ENCODE results near the gene SLC34A1.

The SLC34A1 gene

DNA sequence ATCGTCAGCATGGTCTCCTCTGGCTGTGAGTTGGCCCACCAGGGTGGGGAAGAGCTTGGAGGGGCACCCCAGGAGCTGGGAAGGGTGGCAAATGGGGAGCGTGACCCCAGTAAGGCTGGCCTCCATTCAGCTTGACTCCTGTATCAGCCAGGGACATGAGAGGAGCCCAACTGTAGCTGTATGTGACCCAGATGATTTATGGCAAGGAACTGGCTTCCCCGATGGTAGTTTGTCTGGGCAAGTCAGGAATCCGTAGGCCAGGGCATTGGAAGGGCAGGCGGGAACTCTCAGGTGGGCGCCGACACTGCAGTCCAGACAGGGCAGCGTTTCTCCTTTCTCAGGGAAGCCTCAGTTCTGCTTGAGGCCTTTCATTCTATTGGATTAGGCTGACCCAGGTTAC lies 2.3 kb downstream of the SLC34A1 start:
- Histone ChIP-seq H3K36me3 (ENCODE audit: control insufficient read depth, insufficient read depth, low read length) (no peaks in the 10 kb centered on the region), H3K27me3 (replicated peaks; ENCODE audit: control insufficient read depth, insufficient read depth, low read length, poor library complexity, severe bottlenecking) (no peaks in the 10 kb centered on the region), H3K4me3 (ENCODE audit: insufficient read depth, low read depth, low read length, poor library complexity, severe bottlenecking) (no peak overlapping the region), H3K4me1 (ENCODE audit: control insufficient read depth, insufficient read depth, low read length, poor library complexity, severe bottlenecking) (peaks cover 45% of the 10 kb centered on the region), H3K27ac (ENCODE audit: insufficient read depth, low read length, poor library complexity, severe bottlenecking) (no peak overlapping the region), H3K9me3 (ENCODE audit: control insufficient read depth, low read length) (no peaks in the 10 kb centered on the region)
- no peak for DNase-seq

DNA sequence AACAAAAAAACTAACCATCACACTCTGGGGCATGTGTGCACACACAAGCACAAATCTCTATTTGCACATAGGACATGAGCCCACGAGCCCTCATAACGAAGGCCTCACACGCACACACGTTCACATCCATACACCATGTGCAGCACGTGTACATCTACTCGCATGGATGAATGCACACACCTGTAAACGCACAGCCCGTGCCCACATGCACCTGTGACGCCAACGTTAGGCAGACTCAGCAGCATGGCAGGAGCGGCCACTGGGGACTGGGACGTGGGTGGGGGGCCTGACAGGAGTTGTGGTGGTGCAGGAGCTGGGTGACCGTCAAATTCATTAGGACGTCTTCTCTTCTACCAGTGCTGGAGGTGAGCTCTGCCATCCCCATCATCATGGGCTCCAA lies 3.2 kb downstream of the SLC34A1 start:
- Histone ChIP-seq H3K27me3 (replicated peaks; ENCODE audit: control insufficient read depth, insufficient read depth, low read length, poor library complexity, severe bottlenecking) (no peaks in the 10 kb centered on the region), H3K4me3 (ENCODE audit: insufficient read depth, low read depth, low read length, poor library complexity, severe bottlenecking) (no peak overlapping the region), H3K4me1 (ENCODE audit: control insufficient read depth, insufficient read depth, low read length, poor library complexity, severe bottlenecking) (peaks cover 45% of the 10 kb centered on the region), H3K9me3 (ENCODE audit: control insufficient read depth, low read length) (no peaks in the 10 kb centered on the region), H3K36me3 (ENCODE audit: control insufficient read depth, insufficient read depth, low read length) (no peaks in the 10 kb centered on the region), H3K27ac (ENCODE audit: insufficient read depth, low read length, poor library complexity, severe bottlenecking) (no peak overlapping the region)
- DNase-seq, result no peak

DNA sequence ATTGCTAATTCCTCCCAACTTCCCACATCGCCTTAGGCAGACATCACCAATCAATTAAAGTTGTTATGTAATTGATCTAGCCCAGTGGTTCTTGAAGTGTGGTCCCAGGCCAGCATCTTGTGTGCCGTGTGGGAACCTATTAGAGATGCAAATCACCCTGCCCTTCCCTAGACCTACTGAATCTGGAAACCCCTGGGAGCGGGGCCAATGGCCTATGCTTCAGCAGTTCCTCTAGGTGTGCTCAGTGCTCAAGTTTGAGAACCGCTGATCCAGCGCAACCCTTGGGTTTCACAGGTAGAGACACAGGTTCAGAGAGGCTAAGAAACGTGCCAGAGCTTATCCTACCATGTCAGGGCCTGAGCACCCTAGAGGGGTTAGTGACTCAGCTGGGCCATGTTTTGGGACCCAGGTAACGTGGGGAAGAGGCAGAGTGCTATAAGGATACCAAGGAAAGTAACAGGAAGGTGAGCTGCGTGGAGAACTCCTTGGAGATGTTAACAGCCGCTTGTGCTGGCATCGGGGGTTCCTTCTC lies 4.4 kb downstream of the SLC34A1 start:
- Histone ChIP-seq H3K9me3 (ENCODE audit: control insufficient read depth, low read length) (no peaks in the 10 kb centered on the region), H3K36me3 (ENCODE audit: control insufficient read depth, insufficient read depth, low read length) (no peaks in the 10 kb centered on the region), H3K27ac (ENCODE audit: insufficient read depth, low read length, poor library complexity, severe bottlenecking) (peak overlapping the region; percentile 85), H3K27me3 (replicated peaks; ENCODE audit: control insufficient read depth, insufficient read depth, low read length, poor library complexity, severe bottlenecking) (no peaks in the 10 kb centered on the region), H3K4me3 (ENCODE audit: insufficient read depth, low read depth, low read length, poor library complexity, severe bottlenecking) (peak overlapping the region; percentile 7), H3K4me1 (ENCODE audit: control insufficient read depth, insufficient read depth, low read length, poor library complexity, severe bottlenecking) (peaks cover 41% of the 10 kb centered on the region)
- DNase-seq, result no peak

DNA sequence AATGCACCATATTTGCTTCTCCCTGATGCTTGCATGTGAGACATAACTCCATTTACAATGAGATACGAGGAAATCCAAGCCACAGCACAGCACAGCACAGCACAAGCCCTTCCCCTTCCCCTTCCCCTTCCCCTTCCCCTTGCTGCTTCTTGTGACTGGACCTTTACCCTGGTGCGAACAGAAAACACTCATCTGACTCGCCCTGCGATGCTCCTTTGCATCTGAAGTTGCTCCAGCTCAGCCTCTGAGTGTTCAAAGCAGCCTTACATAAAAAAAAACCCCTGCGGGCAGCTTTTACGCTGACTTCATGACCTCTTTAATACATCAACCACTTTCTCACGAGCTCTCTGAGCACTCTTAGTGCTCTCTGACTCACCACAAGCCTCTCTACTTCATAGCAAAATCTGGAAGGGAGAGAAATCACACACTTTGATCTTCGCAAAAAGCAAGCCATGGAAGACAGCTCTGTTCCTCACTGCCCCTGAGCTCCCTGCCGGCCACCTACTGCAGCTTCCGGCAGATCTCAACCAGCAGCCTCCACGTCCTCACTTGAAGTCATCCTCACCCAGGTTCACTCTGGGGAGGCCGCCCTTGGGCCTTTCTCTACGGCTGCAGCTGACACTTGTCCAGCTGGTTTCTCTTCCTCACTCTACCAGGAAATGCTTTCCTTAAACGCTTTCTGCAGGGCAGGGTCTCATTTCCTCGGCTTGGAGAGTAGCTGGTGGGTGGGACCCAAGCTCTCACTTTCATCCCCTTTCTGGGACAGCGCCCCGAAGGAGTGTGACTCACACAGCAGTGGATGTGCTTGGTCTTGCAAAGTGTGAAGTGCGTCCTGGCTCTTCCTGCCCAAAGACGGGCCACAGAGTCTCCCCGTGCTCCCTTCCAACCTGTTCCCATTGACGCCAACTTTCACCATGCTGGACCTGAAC lies 5.3 kb downstream of the SLC34A1 start:
- Histone ChIP-seq H3K27me3 (replicated peaks; ENCODE audit: control insufficient read depth, insufficient read depth, low read length, poor library complexity, severe bottlenecking) (no peaks in the 10 kb centered on the region), H3K4me1 (ENCODE audit: control insufficient read depth, insufficient read depth, low read length, poor library complexity, severe bottlenecking) (peaks cover 41% of the 10 kb centered on the region)
- DNase-seq, result peak; percentile 35 to 66 (median 57)

DNA sequence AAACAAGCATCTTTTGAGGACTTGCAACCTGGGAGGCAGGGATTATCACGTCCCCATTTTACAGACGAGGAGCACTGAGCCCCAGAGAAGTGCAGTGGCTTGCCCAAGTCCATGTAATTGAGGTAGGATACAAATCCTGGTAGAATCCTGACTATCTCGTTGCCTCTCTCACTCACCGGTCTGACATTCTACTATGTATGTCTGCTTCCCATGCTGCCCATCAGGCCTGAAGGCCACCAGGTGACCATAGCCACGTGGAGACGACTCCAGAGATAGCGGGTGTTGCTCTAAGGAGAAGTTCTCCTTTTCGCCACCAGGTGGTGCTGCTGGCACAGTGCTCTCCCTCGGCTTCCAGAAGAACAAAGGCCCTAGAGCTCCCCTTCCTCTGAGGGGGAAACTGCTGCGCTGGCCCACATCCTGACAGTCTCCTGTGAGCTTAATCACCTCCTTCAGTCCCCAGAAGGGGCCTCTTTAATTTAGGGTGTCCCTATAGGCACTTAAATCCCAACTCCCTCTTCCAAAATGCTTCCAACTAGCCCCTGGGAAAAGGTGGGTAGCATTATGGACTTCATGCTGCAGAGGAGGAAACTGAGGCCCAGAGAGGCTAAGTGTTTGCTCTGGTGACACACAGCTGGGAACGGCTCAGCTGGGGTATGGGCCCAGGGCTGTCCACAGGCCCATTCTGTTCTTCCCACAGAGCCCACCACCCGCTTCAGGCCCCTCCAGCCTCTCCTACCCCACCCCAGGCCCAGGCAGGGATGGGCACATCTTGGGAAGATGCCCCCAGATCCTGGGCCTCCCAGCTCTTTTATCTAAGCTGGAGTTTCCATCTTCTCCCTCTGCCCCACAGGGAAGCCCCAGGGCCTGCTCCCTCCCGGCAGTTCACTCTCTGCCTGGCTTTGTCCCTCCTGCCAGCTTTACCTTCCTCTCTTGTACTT lies 6.4 kb downstream of the SLC34A1 start:
- Histone ChIP-seq H3K27ac (ENCODE audit: insufficient read depth, low read length, poor library complexity, severe bottlenecking) (peak overlapping the region; percentile 85), H3K36me3 (ENCODE audit: control insufficient read depth, insufficient read depth, low read length) (no peaks in the 10 kb centered on the region), H3K27me3 (replicated peaks; ENCODE audit: control insufficient read depth, insufficient read depth, low read length, poor library complexity, severe bottlenecking) (no peaks in the 10 kb centered on the region), H3K4me3 (ENCODE audit: insufficient read depth, low read depth, low read length, poor library complexity, severe bottlenecking) (peak overlapping the region; percentile 31), H3K9me3 (ENCODE audit: control insufficient read depth, low read length) (no peaks in the 10 kb centered on the region), H3K4me1 (ENCODE audit: control insufficient read depth, insufficient read depth, low read length, poor library complexity, severe bottlenecking) (peaks cover 36% of the 10 kb centered on the region)
- DNase-seq, result peak; percentile 74 to 80 (median 76)

More for the DNA sequence above, 5.3 kb downstream of the SLC34A1 start:
- Histone ChIP-seq H3K9me3 (ENCODE audit: control insufficient read depth, low read length) (no peaks in the 10 kb centered on the region), H3K36me3 (ENCODE audit: control insufficient read depth, insufficient read depth, low read length) (no peaks in the 10 kb centered on the region), H3K4me3 (ENCODE audit: insufficient read depth, low read depth, low read length, poor library complexity, severe bottlenecking) (peak overlapping the region; percentile 31), H3K27ac (ENCODE audit: insufficient read depth, low read length, poor library complexity, severe bottlenecking) (peak overlapping the region; percentile 85)

DNA sequence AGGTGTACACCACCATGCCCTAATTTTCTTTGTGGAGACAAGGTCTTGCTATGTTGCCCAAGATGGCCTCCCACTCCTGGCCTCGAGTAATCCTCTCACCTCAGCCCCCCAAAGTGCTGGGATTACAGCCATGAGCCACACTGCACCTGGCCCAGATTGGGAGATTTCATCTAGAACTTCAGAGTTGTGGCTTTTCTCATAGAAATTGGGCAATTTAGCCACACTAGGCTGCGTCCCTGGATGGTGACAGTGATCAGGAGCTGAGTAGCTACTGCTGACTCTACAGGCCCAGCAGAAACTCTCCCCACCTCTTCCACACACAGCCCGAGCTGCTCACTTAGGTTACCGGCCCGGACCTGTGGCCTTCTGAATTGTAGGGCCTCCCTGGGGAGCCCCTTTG lies 8.5 kb downstream of the SLC34A1 start:
- DNase-seq, result no peak

DNA sequence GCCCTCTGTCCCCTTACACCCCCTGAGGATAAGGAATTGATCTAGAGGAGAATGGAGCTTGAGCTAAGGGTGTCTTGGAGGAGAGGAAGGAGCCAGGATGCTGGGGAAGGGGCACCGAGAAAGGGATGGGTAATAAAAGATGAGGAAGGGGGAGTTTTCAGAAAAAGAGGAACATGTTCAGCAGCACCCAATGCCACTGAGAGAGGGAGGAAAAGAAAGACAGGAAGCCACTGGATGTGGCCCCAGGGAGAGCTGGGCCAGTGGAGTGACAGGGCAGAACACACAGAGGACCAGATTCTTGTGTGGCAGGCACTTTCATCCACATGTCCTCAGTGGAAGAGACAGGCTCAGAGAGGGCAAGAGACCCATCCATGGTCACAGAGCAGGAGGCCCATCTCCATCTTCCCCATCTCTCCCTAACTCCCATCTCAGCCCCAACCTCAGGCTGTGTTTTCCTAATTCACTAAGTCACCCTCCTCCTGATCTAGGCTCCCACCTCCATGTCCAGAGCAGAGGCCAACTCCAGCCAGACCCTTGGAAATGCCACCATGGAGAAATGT lies 9.1 kb downstream of the SLC34A1 start:
- H3K4me3 ChIP-seq (ENCODE audit: insufficient read depth, low read depth, low read length, poor library complexity, severe bottlenecking), result no peak overlapping the region
- no peak overlapping the region for H3K27ac ChIP-seq (ENCODE audit: insufficient read depth, low read length, poor library complexity, severe bottlenecking)
- H3K4me1 ChIP-seq (ENCODE audit: control insufficient read depth, insufficient read depth, low read length, poor library complexity, severe bottlenecking), result peaks cover 26% of the 10 kb centered on the region
- DNase-seq, result no peak
- no peaks in the 10 kb centered on the region for H3K27me3 ChIP-seq (replicated peaks; ENCODE audit: control insufficient read depth, insufficient read depth, low read length, poor library complexity, severe bottlenecking)
- H3K9me3 ChIP-seq (ENCODE audit: control insufficient read depth, low read length), result no peaks in the 10 kb centered on the region
- no peaks in the 10 kb centered on the region for H3K36me3 ChIP-seq (ENCODE audit: control insufficient read depth, insufficient read depth, low read length)

More for the DNA sequence above, 8.5 kb downstream of the SLC34A1 start:
- no peaks in the 10 kb centered on the region for H3K27me3 ChIP-seq (replicated peaks; ENCODE audit: control insufficient read depth, insufficient read depth, low read length, poor library complexity, severe bottlenecking)
- H3K4me3 ChIP-seq (ENCODE audit: insufficient read depth, low read depth, low read length, poor library complexity, severe bottlenecking), result no peak overlapping the region
- no peaks in the 10 kb centered on the region for H3K9me3 ChIP-seq (ENCODE audit: control insufficient read depth, low read length)
- no peaks in the 10 kb centered on the region for H3K36me3 ChIP-seq (ENCODE audit: control insufficient read depth, insufficient read depth, low read length)
- peaks cover 32% of the 10 kb centered on the region for H3K4me1 ChIP-seq (ENCODE audit: control insufficient read depth, insufficient read depth, low read length, poor library complexity, severe bottlenecking)
- H3K27ac ChIP-seq (ENCODE audit: insufficient read depth, low read length, poor library complexity, severe bottlenecking), result no peak overlapping the region

DNA sequence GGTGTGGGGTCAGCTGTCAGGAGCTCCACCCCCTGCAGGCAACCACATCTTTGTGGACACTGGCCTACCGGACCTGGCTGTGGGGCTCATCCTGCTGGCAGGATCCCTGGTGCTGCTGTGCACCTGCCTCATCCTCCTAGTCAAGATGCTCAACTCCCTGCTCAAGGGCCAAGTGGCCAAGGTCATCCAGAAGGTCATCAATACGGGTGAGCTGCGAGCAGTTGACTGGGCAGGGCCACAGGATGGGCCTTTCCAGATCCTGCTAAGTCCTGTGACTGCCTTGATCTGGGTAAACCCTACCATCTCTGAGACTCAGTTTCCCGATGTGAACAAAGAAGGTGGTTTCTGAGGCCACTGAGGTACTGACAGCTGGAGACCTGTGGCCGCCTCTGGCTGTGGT lies 9.8 kb downstream of the SLC34A1 start:
- Histone ChIP-seq H3K36me3 (ENCODE audit: control insufficient read depth, insufficient read depth, low read length) (no peaks in the 10 kb centered on the region), H3K9me3 (ENCODE audit: control insufficient read depth, low read length) (no peaks in the 10 kb centered on the region), H3K4me3 (ENCODE audit: insufficient read depth, low read depth, low read length, poor library complexity, severe bottlenecking) (no peak overlapping the region), H3K4me1 (ENCODE audit: control insufficient read depth, insufficient read depth, low read length, poor library complexity, severe bottlenecking) (peaks cover 19% of the 10 kb centered on the region), H3K27me3 (replicated peaks; ENCODE audit: control insufficient read depth, insufficient read depth, low read length, poor library complexity, severe bottlenecking) (no peaks in the 10 kb centered on the region), H3K27ac (ENCODE audit: insufficient read depth, low read length, poor library complexity, severe bottlenecking) (no peak overlapping the region)
- no peak for DNase-seq

DNA sequence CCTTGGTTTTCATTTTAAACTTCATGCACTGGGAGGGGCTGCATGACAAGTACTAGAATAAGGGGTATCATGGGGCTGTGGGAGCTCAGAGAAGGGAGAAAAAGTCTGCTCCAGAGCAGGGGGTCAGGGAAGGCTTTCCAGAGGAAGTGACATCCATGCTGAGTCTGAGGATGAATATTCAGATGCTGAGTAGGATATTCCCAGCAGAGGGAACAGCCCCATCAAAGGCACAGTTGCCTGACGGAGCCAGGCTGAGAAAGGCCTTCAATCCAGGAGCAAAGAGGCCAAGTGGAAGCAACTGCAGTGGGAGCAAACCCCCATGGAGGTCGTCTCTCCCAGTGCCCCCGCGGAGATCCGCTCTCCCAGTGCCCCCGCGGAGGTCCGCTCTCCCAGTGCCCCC lies 11.8 kb downstream of the SLC34A1 start:
- no peak overlapping the region for H3K4me3 ChIP-seq (ENCODE audit: insufficient read depth, low read depth, low read length, poor library complexity, severe bottlenecking)
- H3K27me3 ChIP-seq (replicated peaks; ENCODE audit: control insufficient read depth, insufficient read depth, low read length, poor library complexity, severe bottlenecking), result no peaks in the 10 kb centered on the region
- H3K9me3 ChIP-seq (ENCODE audit: control insufficient read depth, low read length), result no peaks in the 10 kb centered on the region
- H3K4me1 ChIP-seq (ENCODE audit: control insufficient read depth, insufficient read depth, low read length, poor library complexity, severe bottlenecking), result no peaks in the 10 kb centered on the region
- no peak overlapping the region for H3K27ac ChIP-seq (ENCODE audit: insufficient read depth, low read length, poor library complexity, severe bottlenecking)
- DNase-seq, result no peak
- H3K36me3 ChIP-seq (ENCODE audit: control insufficient read depth, insufficient read depth, low read length), result no peaks in the 10 kb centered on the region
